Ovary (tissue), 10 donors: ENCODE results near the gene CD200R1. TPM values are rescaled to one million over a fixed set of nuclear protein-coding genes. Genes with fewer than 3 reads are reported as not detected.

ENCODE experiments used
- DNase-seq, 5 donors: peaks; one replicate each; pipeline ENCODE4 v3.0.0-alpha.2; 2019 to 2020
- H3K27ac ChIP-seq, 2 donors: fragments of 200-600 bp; one replicate each; pipeline versions ENCODE4 v1.5.1 to v1.8.0; 2019 to 2022
- H3K27me3 ChIP-seq: fragments of 200-600 bp; one replicate; pipeline ENCODE4 v1.8.0; 2022
- H3K36me3 ChIP-seq: fragments of 200-600 bp; sonication (generic); one replicate; pipeline ENCODE4 v1.5.1; 2019
- H3K4me1 ChIP-seq: one replicate; pipeline ENCODE4 v1.8.1; 2013; ENCODE audit warnings: mild to moderate bottlenecking, moderate library complexity; ENCODE audit not compliant: insufficient read depth
- H3K4me3 ChIP-seq: fragments of 200-600 bp; sonication (generic); one replicate; pipeline ENCODE4 v1.5.1; 2017
- H3K9me3 ChIP-seq, 2 donors: fragments of 200-600 bp in 1 of 2; sonication (generic) in 1 of 2; one replicate each; pipeline versions ENCODE4 v1.5.1 to v1.8.1; 2013 to 2019; ENCODE audit warnings: mild to moderate bottlenecking in 1 of 2, moderate library complexity in 1 of 2
- CTCF ChIP-seq, 3 donors: fragments of 450-650 bp in 2 of 3; fragments of 200-600 bp in 1 of 3; IDR thresholded peaks; one replicate each; pipeline versions ENCODE4 v1.5.1 to v1.8.0; 2016 to 2022; ENCODE audit warnings: antibody characterized with exemption in 3 of 3, mild to moderate bottlenecking in 1 of 3
- EP300 ChIP-seq: sonication (generic); formaldehyde crosslinking; IDR thresholded peaks from one replicate; pipeline ENCODE4 v1.6.1; 2017; ENCODE audit warnings: antibody characterized with exemption
- POLR2A ChIP-seq: fragments of 450-650 bp; IDR thresholded peaks from one replicate; pipeline ENCODE4 v1.6.1; 2017; ENCODE audit warnings: antibody characterized with exemption, mild to moderate bottlenecking, moderate library complexity
- WGBS, 3 donors: extraction: QIAGEN DNeasy Blood & Tissue Kit in 1 of 3; methylation state at CpG; one replicate each; pipeline versions ENCODE4 v1.1.5 to v1.1.7; 2013 to 2017; 5-methylcytosine and 5-hydroxymethylcytosine counted together
- intact Hi-C, 4 donors: fragments of 100-400 bp; cut with DNase I; formaldehyde crosslinking; loops; one replicate each; pipeline versions ENCODE4 v1.11.0 to v1.15.1; 2022 to 2023
- long read RNA-seq, 3 donors: library from polyadenylated mRNA in 2 of 3; unstranded in 2 of 3; transcript quantifications; one replicate each; pipeline ENCODE4 v2.0.0 and lab custom pipeline, GENCODE V29; 2021 to 2026
- polyA plus RNA-seq, 2 donors: library from polyadenylated mRNA; stranded (reverse); fragments of 200-250 nt in 1 of 2; fragments of 350-450 nt in 1 of 2; fragmentation: Illumina TruSeq in 1 of 2; extraction: RNeasy Lipid Tissue Mini Kit (QIAGEN cat#74804) in 1 of 2; gene quantifications; one replicate each; pipeline ENCODE4 v1.2.3, GENCODE V29; 2013 to 2014
- total RNA-seq, 7 donors: library from RNA; depleted of rRNA in 2 of 7; stranded (reverse); fragments of >200 nt in 2 of 7; fragmentation: NEBNext Ultra II Directional in 3 of 7; extraction: Animal tissue kit (Norgen Biotek cat#: 25700) in 3 of 7; gene quantifications; one replicate each; pipeline versions ENCODE4 v1.1.0 to v1.2.4, GENCODE V29; 2016 to 2023
- donor health status: DM: no; HTN: no; CAD: no; lungs with moderate emphysema.
- donor health status: DM: no; HTN: no; CAD: no.
- donor health status: Bipolar disorder and iron deficiency.
- donor health status: DM: yes; HTN: yes; CAD: no.
- donor health status: DM: no; HTN: no; CAD: no.
- donor health status: DM: yes; HTN: yes; CAD: no.

CD200R1 gene
- total RNA-seq (under 1 TPM; 0.11 to 0.97 (median 0.28) TPM), polyA plus RNA-seq (1 to 10 TPM in 1 of 2 donors, under 1 TPM in 1; 0.23 to 2.8 TPM)
- long read RNA-seq, donor 1: 0 reads
- long read RNA-seq, donor 2: 0 reads
- long read RNA-seq, donor 3, partial matches to known transcripts: 0 of 1 reads
- long read RNA-seq, donor 3, other reads (novel, unspliced or antisense): 0 of 1 reads

- no peak for TF ChIP-seq CTCF (IDR thresholded peaks at IDR 0.05)
- TF ChIP-seq POLR2A: no peak
- TF ChIP-seq EP300: no peak
- H3K4me3 ChIP-seq: no peak within 1 kb of the TSS
- 77 to 78% (median 77%) methylated on average over 5 of the region's 5 CpGs for WGBS, 3 donors
These were observed at the start of gene CD200R1 for GRCh38 chr3:112974894-112975293. Gene CD200R1, minus strand, starts transcription at chr3:112975103. Its CDS starts 246 bp downstream, at chr3:112974857.

GRCh38 chr3:113021471-113021870 is 46.6 kb upstream of the CD200R1 start:
- Histone ChIP-seq H3K36me3 (no peaks in the 10 kb centered on the region), H3K4me3 (no peak overlapping the region), H3K9me3 (no peaks in the 10 kb centered on the region), H3K4me1 (no peaks in the 10 kb centered on the region), H3K27ac (no peak overlapping the region), H3K27me3 (no peaks in the 10 kb centered on the region)
- intact Hi-C loops: no loop called here
- TF ChIP-seq POLR2A (no peak), EP300 (no peak), CTCF (IDR thresholded peaks at IDR 0.05) (no peak)
- 33 to 57% (median 54%) methylated on average over 2 of the region's 2 CpGs for WGBS, 3 donors
- no peak for DNase-seq

More at GRCh38 chr3:112974894-112975293, at the start of gene CD200R1:
- H3K4me1 ChIP-seq: no peaks in the 10 kb centered on the region
- no peak within 1 kb of the TSS for H3K27ac ChIP-seq
- DNase-seq: no peak
- no peaks in the 10 kb centered on the region for H3K36me3 ChIP-seq
- no peaks in the 10 kb centered on the region for H3K9me3 ChIP-seq
- no peaks in the 10 kb centered on the region for H3K27me3 ChIP-seq
- intact Hi-C loops: loop anchor here in 2 of 4 donors (5.0 to 10.0 kb wide), 3 partner anchors 330 to 852 kb away; partner anchors contain the start of gene CCDC80 (in 2 of the 2)

GRCh38 chr3:113019182-113020137 is 44.6 kb upstream of the CD200R1 start:
- intact Hi-C loops: no loop called here
- TF ChIP-seq CTCF (IDR thresholded peaks at IDR 0.05) (no peak), POLR2A (peak; percentile 68)
- Histone ChIP-seq H3K36me3 (no peaks in the 10 kb centered on the region), H3K4me1 (no peaks in the 10 kb centered on the region), H3K4me3 (peak overlapping the region; percentile 84), H3K9me3 (no peaks in the 10 kb centered on the region), H3K27me3 (no peaks in the 10 kb centered on the region), H3K27ac (peak overlapping the region; percentile 75 to 85)
- WGBS, 3 donors: 2 to 4% (median 3%) methylated on average over 36 to 63 of the region's 63 CpGs
- DNase-seq: peak; percentile 86 to 93 (median 88)

GRCh38 chr3:113018536-113019181 is 43.8 kb upstream of the CD200R1 start:
- no peaks in the 10 kb centered on the region for H3K9me3 ChIP-seq
- TF ChIP-seq POLR2A: no peak
- no peak for TF ChIP-seq EP300
- no peak for TF ChIP-seq CTCF (IDR thresholded peaks at IDR 0.05)
- H3K4me3 ChIP-seq: peak overlapping the region; percentile 84
- H3K27me3 ChIP-seq: no peaks in the 10 kb centered on the region
- H3K36me3 ChIP-seq: no peaks in the 10 kb centered on the region
- intact Hi-C loops: no loop called here
- peak overlapping the region; percentile 75 to 85 for H3K27ac ChIP-seq
- H3K4me1 ChIP-seq: no peaks in the 10 kb centered on the region
- 2 to 3% (median 3%) methylated on average over 13 of the region's 13 CpGs for WGBS, 3 donors
- DNase-seq: no peak
